GM23338 (cell line): ENCODE measurements around the gene U2AF1L4. TPM values are rescaled to one million over a fixed set of nuclear protein-coding genes. Genes with fewer than 3 reads are reported as not detected.

ENCODE experiments used
- EZH2 ChIP-seq: fragments of 200-600 bp; sonication (generic); IDR thresholded peaks from one replicate; pipeline ENCODE4 v1.8.0; 2017; ENCODE audit warnings: antibody characterized with exemption, mild to moderate bottlenecking, low read depth; ENCODE audit not compliant: unreplicated experiment
- NANOG ChIP-seq: IDR thresholded peaks from 2 replicates; pipeline ENCODE4 v1.6.1; 2016; ENCODE audit warnings: antibody characterized with exemption, borderline replicate concordance
- STAT1 ChIP-seq: IDR thresholded peaks from one replicate; pipeline ENCODE4 v1.6.1; 2016; ENCODE audit warnings: antibody characterized with exemption; ENCODE audit not compliant: unreplicated experiment
- ZNF114 ChIP-seq: fragments of 250-450 bp; sonication (Bioruptor Pico); IDR thresholded peaks from 2 replicates; pipeline ENCODE4 v1.5.0; 2020; ENCODE audit warnings: mild to moderate bottlenecking, moderate library complexity
- ZNF331 ChIP-seq: fragments of 250-450 bp; sonication (Bioruptor Pico); IDR thresholded peaks from 2 replicates; pipeline ENCODE4 v1.5.0; 2020; ENCODE audit warnings: low read depth, mild to moderate bottlenecking, moderate library complexity
- ZNF462 ChIP-seq: fragments of 250-450 bp; sonication (Bioruptor Pico); IDR thresholded peaks from 2 replicates; pipeline ENCODE4 v1.5.0; 2020; ENCODE audit warnings: mild to moderate bottlenecking, moderate library complexity
- polyA plus RNA-seq: library from polyadenylated mRNA; unstranded; fragments of >200 nt; fragmentation: Nextera tagmentation; extraction: Ambion mirVana; gene quantifications from 2 replicates; pipeline ENCODE4 v1.2.1, GENCODE V29; 2016
- total RNA-seq: library from RNA; depleted of rRNA; stranded (reverse); fragments of >200 nt; shearing (Covaris generic); gene quantifications from 2 replicates; pipeline ENCODE4 v1.2.3, GENCODE V29; 2014; rRNA removed
- TF ChIP-seq, protein P1 (sequence below): IDR thresholded peaks from one replicate; pipeline ENCODE4 v1.6.1; 2018; ENCODE audit warnings: antibody characterized with exemption; ENCODE audit not compliant: unreplicated experiment

U2AF1L4 gene
- total and polyA plus RNA-seq, 2 experiments from 2014 or later = 13.1 to 23.7 TPM

DNA sequence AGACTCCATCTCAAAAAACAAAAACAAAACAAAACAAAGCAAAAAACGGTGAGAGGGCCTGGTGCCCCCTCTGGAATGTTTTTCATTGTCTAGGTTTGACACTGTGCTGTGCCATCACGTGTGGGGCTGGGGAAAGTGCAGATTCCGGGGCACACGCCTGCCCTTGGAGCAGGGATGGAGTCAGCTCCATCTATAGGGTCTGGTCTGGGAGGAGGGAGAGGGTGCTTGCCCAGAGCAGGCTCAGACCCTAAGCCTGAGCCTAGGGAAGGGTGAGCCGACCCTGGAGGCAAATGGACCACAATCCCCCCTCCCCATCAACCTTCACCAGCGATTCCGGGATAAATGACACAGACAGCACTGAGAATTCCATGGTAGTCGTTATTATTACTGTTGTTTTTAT, 51.8 kb downstream of the U2AF1L4 start (continued):
- TF ChIP-seq, protein P1, sequence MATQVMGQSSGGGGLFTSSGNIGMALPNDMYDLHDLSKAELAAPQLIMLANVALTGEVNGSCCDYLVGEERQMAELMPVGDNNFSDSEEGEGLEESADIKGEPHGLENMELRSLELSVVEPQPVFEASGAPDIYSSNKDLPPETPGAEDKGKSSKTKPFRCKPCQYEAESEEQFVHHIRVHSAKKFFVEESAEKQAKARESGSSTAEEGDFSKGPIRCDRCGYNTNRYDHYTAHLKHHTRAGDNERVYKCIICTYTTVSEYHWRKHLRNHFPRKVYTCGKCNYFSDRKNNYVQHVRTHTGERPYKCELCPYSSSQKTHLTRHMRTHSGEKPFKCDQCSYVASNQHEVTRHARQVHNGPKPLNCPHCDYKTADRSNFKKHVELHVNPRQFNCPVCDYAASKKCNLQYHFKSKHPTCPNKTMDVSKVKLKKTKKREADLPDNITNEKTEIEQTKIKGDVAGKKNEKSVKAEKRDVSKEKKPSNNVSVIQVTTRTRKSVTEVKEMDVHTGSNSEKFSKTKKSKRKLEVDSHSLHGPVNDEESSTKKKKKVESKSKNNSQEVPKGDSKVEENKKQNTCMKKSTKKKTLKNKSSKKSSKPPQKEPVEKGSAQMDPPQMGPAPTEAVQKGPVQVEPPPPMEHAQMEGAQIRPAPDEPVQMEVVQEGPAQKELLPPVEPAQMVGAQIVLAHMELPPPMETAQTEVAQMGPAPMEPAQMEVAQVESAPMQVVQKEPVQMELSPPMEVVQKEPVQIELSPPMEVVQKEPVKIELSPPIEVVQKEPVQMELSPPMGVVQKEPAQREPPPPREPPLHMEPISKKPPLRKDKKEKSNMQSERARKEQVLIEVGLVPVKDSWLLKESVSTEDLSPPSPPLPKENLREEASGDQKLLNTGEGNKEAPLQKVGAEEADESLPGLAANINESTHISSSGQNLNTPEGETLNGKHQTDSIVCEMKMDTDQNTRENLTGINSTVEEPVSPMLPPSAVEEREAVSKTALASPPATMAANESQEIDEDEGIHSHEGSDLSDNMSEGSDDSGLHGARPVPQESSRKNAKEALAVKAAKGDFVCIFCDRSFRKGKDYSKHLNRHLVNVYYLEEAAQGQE = no peak
- TF ChIP-seq EZH2 (no peak), STAT1 (no peak), ZNF462 (CRISPR knock-in tag) (no peak), NANOG (no peak), ZNF331 (CRISPR knock-in tag) (no peak), ZNF114 (CRISPR knock-in tag) (no peak)

Other genes with a start within 250 kb of the U2AF1L4 start
- 259 and 276 TPM in 2 replicates for gene DMKN, start 231.8 kb downstream of the U2AF1L4 start, total RNA-seq
- gene DMKN, start 231.8 kb downstream of the U2AF1L4 start, polyA plus RNA-seq = 569 and 615 TPM in 2 replicates
- gene SBSN, start 217.1 kb downstream of the U2AF1L4 start, total RNA-seq = not detected in 2 replicates
- 0.39 and 0.42 TPM in 2 replicates for gene SBSN, start 217.1 kb downstream of the U2AF1L4 start, polyA plus RNA-seq
- not detected in 2 replicates for gene GAPDHS, start 212.0 kb downstream of the U2AF1L4 start, total RNA-seq
- gene GAPDHS, start 212.0 kb downstream of the U2AF1L4 start, polyA plus RNA-seq = 0.21 TPM in 1 of 2 replicates, not detected in the other
- gene TMEM147, start 199.8 kb downstream of the U2AF1L4 start, total RNA-seq = 164 and 170 TPM in 2 replicates
- 272 TPM in 2 replicates for gene TMEM147, start 199.8 kb downstream of the U2AF1L4 start, polyA plus RNA-seq
- gene ATP4A, start 181.8 kb downstream of the U2AF1L4 start, total RNA-seq = 0.62 and 0.63 TPM in 2 replicates
- gene ATP4A, start 181.8 kb downstream of the U2AF1L4 start, polyA plus RNA-seq = 0.61 and 1.0 TPM in 2 replicates
- not detected in 2 replicates for gene PMIS2, start 159.2 kb downstream of the U2AF1L4 start, total RNA-seq
- gene PMIS2, start 159.2 kb downstream of the U2AF1L4 start, polyA plus RNA-seq = not detected in 2 replicates
- 17.9 and 21.9 TPM in 2 replicates for gene HAUS5, start 132.7 kb downstream of the U2AF1L4 start, total RNA-seq
- gene HAUS5, start 132.7 kb downstream of the U2AF1L4 start, polyA plus RNA-seq = 22.3 and 23.2 TPM in 2 replicates
- gene RBM42, start 116.4 kb downstream of the U2AF1L4 start, total RNA-seq = 58.3 and 74.7 TPM in 2 replicates
- gene RBM42, start 116.4 kb downstream of the U2AF1L4 start, polyA plus RNA-seq = 78.2 and 82.9 TPM in 2 replicates
- gene ETV2, start 103.7 kb downstream of the U2AF1L4 start, total RNA-seq = 0.87 TPM in 1 of 2 replicates, not detected in the other
- gene ETV2, start 103.7 kb downstream of the U2AF1L4 start, polyA plus RNA-seq = 1.5 and 1.7 TPM in 2 replicates
- gene COX6B1, start 97.1 kb downstream of the U2AF1L4 start, total RNA-seq = 564 and 722 TPM in 2 replicates
- 1,532 and 1,702 TPM in 2 replicates for gene COX6B1, start 97.1 kb downstream of the U2AF1L4 start, polyA plus RNA-seq
- 0.42 TPM in 1 of 2 replicates, not detected in the other for gene UPK1A, start 78.9 kb downstream of the U2AF1L4 start, total RNA-seq
- 1.0 and 1.5 TPM in 2 replicates for gene UPK1A, start 78.9 kb downstream of the U2AF1L4 start, polyA plus RNA-seq
- gene ZBTB32, start 40.9 kb downstream of the U2AF1L4 start, total RNA-seq = 1.8 TPM in 1 of 2 replicates, not detected in the other
- 0.45 and 0.65 TPM in 2 replicates for gene ZBTB32, start 40.9 kb downstream of the U2AF1L4 start, polyA plus RNA-seq
- 36.2 and 49.8 TPM in 2 replicates for gene KMT2B, start 27.4 kb downstream of the U2AF1L4 start, total RNA-seq
- 15.5 and 15.8 TPM in 2 replicates for gene KMT2B, start 27.4 kb downstream of the U2AF1L4 start, polyA plus RNA-seq
- gene IGFLR1, start 3.0 kb downstream of the U2AF1L4 start, total RNA-seq = 7.8 and 14.4 TPM in 2 replicates
- gene IGFLR1, start 3.0 kb downstream of the U2AF1L4 start, polyA plus RNA-seq = 17.8 and 18.1 TPM in 2 replicates
- gene PSENEN, start 233 bp upstream of the U2AF1L4 start, total RNA-seq = 18.5 and 20.6 TPM in 2 replicates
- 175 and 197 TPM in 2 replicates for gene PSENEN, start 233 bp upstream of the U2AF1L4 start, polyA plus RNA-seq
- 6.8 and 7.1 TPM in 2 replicates for gene LIN37, start 3.2 kb upstream of the U2AF1L4 start, total RNA-seq
- gene LIN37, start 3.2 kb upstream of the U2AF1L4 start, polyA plus RNA-seq = 4.3 and 8.3 TPM in 2 replicates
- gene HSPB6, start 11.6 kb upstream of the U2AF1L4 start, total RNA-seq = 0.27 and 0.87 TPM in 2 replicates
- gene HSPB6, start 11.6 kb upstream of the U2AF1L4 start, polyA plus RNA-seq = 3.2 and 3.9 TPM in 2 replicates
- 14.7 and 28.0 TPM in 2 replicates for gene PROSER3, start 12.8 kb upstream of the U2AF1L4 start, total RNA-seq
- gene PROSER3, start 12.8 kb upstream of the U2AF1L4 start, polyA plus RNA-seq = 21.8 and 24.1 TPM in 2 replicates
- gene ARHGAP33, start 30.1 kb upstream of the U2AF1L4 start, total RNA-seq = 17.7 and 22.1 TPM in 2 replicates
- gene ARHGAP33, start 30.1 kb upstream of the U2AF1L4 start, polyA plus RNA-seq = 10.3 and 11.6 TPM in 2 replicates
- gene PRODH2, start 67.4 kb upstream of the U2AF1L4 start, total RNA-seq = not detected in 2 replicates
- gene PRODH2, start 67.4 kb upstream of the U2AF1L4 start, polyA plus RNA-seq = not detected in 2 replicates
- gene NPHS1, start 107.1 kb upstream of the U2AF1L4 start, total RNA-seq = 0.58 and 1.0 TPM in 2 replicates
- gene NPHS1, start 107.1 kb upstream of the U2AF1L4 start, polyA plus RNA-seq = 0.47 and 1.3 TPM in 2 replicates
- gene KIRREL2, start 111.5 kb upstream of the U2AF1L4 start, total RNA-seq = 9.9 and 13.1 TPM in 2 replicates
- gene KIRREL2, start 111.5 kb upstream of the U2AF1L4 start, polyA plus RNA-seq = 3.6 and 3.8 TPM in 2 replicates
- 28.2 and 30.2 TPM in 2 replicates for gene APLP1, start 123.2 kb upstream of the U2AF1L4 start, total RNA-seq
- gene APLP1, start 123.2 kb upstream of the U2AF1L4 start, polyA plus RNA-seq = 36.0 and 39.0 TPM in 2 replicates
- 8.7 and 15.7 TPM in 2 replicates for gene NFKBID, start 155.1 kb upstream of the U2AF1L4 start, total RNA-seq
- gene NFKBID, start 155.1 kb upstream of the U2AF1L4 start, polyA plus RNA-seq = 10.5 and 12.1 TPM in 2 replicates
- not detected in 2 replicates for gene HCST, start 157.1 kb upstream of the U2AF1L4 start, total RNA-seq
- 2.1 and 6.7 TPM in 2 replicates for gene HCST, start 157.1 kb upstream of the U2AF1L4 start, polyA plus RNA-seq
- not detected in 2 replicates for gene TYROBP, start 162.9 kb upstream of the U2AF1L4 start, total RNA-seq
- gene TYROBP, start 162.9 kb upstream of the U2AF1L4 start, polyA plus RNA-seq = 0.99 TPM in 1 of 2 replicates, not detected in the other
- gene LRFN3, start 191.0 kb upstream of the U2AF1L4 start, total RNA-seq = 15.1 and 18.2 TPM in 2 replicates
- gene LRFN3, start 191.0 kb upstream of the U2AF1L4 start, polyA plus RNA-seq = 5.8 and 6.0 TPM in 2 replicates
- gene SDHAF1, start 249.8 kb upstream of the U2AF1L4 start, total RNA-seq = 45.8 and 55.9 TPM in 2 replicates
- 19.9 TPM in 2 replicates for gene SDHAF1, start 249.8 kb upstream of the U2AF1L4 start, polyA plus RNA-seq